ENCODE results near the gene XKR7.
A peak's percentile ranks its signal among the peaks of the same experiment; 100 is the strongest.
"Not testable (repeated sequence)": the region's sequence is repeated elsewhere in the genome, so short reads cannot be mapped to it uniquely, and the experiment has no call there.

XKR7 gene, protein sequence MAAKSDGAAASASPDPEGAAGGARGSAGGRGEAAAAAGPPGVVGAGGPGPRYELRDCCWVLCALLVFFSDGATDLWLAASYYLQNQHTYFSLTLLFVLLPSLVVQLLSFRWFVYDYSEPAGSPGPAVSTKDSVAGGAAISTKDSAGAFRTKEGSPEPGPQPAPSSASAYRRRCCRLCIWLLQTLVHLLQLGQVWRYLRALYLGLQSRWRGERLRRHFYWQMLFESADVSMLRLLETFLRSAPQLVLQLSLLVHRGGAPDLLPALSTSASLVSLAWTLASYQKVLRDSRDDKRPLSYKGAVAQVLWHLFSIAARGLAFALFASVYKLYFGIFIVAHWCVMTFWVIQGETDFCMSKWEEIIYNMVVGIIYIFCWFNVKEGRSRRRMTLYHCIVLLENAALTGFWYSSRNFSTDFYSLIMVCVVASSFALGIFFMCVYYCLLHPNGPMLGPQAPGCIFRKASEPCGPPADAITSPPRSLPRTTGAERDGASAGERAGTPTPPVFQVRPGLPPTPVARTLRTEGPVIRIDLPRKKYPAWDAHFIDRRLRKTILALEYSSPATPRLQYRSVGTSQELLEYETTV

DNA sequence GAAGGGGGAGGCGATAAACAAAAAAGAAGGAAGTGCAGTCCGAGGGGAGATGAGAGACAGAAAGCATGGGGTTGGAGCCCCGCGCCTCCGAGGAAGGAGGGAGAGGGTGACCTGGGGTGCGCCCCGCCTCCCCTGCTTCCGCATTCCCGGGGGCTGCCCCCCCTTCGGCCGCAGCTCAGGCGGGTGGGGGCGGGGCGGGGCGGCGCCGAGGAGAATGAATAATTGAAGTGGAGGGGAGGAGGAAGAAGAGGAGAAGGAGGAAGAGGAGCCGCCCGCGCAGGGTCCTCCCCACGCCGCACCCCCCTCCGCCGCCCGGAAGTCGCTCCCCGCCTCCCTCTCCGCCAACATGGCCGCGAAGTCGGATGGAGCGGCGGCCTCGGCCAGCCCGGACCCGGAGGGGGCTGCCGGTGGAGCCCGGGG lies at the start of gene XKR7:
Gene XKR7 (plus strand): TSS at position 322 of the 420 bp plus-strand sequence. CDS start 25 bp downstream, at position 347.
- DNase-seq = peak; percentile 38

GRCh38 chr20:31918466-31919105 lies 49.4 kb upstream of the XKR7 start:
- DNase-seq = no peak

DNA sequence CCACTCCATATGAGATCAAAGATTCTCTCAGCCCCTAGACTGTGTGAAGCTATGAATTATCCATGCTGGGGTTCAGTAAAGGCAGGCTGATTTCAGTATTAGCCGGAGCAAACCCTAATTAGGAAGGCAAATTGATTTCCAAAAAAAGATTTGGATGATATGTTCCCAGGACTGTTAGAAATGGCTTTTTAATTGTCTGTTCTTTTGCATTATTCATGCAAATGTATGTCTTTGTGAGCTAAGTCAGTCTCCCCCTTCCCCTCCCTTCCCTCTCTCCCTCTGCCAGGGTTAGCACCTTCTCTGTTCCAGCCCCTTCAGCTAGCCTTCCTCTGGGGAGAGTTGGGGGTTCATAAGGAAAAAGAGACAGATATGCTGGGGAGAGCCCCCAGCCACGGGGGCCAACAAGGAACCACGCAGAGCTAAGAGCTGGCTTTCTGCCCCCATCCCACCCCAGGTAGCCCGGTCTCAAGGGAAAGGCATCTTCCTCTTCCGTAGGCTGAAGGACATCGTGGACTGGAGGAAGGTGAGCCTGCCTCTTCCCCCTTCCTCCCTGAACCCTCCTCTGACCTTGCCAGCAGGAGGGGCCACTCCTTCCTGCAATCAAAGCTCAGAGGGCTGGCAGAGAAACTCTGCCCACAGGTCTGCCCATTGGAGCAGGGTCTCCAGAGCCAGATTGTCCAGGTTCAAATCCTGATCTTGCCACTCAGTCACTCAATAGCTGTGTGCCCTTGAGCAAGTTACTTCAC lies 48.4 kb upstream of the XKR7 start:
- no peak for DNase-seq

DNA sequence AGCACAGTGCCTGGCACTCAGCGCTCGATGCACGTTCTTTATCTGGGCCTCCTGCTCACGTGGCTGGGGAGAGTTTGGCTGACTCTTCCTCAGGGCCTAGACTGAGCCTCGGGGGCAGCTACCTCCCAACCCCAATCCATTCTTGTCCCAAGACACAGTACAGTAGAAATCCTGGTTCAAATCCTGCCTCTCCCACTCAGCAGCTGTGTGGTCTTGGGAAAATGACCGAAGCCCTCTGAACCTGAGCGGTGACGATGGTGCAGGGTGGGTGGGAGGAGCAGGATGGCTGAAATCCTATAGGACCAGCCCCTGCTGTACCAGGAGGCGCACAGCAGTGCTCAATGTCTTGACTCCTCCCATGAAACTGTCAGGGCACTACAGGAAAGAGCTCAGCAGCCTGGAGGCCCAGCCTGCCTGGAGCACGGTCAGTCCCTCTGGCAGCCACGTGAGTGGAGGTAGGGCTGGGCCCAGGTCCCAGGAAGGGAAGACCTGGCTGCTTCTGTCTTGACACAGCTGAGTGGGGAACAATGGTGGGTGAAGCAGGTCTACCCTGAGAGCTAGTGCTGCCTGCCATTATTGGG lies 47.6 kb upstream of the XKR7 start:
- DNase-seq = no peak

GRCh38 chr20:31921480-31921879 lies 46.5 kb upstream of the XKR7 start:
- DNase-seq = not testable (repeated sequence)

DNA sequence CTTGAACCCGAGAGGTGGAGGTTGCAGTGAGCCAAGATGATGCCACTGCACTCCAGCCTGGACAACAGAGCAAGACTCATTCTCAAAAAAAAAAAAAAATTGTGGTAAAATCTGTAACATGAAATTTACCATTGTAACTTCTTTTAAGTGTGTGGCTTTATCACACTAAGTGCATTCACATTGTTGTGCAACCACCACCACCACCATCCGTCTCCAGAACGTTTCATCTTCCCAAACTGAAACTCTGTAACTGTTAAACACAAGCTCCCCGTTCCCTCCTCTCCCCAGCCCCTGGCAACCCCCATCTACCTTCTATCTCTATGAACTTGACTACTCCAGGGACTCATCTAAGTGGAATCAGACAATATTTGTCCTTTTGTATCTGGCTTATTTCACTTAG lies 45.8 kb upstream of the XKR7 start:
- peak; percentile 33 for DNase-seq

- no peak for DNase-seq
Observed at GRCh38 chr20:31922588-31922987, 45.4 kb upstream of the XKR7 start.

GRCh38 chr20:31923388-31924331 lies 44.3 kb upstream of the XKR7 start:
- DNase-seq = no peak

DNA sequence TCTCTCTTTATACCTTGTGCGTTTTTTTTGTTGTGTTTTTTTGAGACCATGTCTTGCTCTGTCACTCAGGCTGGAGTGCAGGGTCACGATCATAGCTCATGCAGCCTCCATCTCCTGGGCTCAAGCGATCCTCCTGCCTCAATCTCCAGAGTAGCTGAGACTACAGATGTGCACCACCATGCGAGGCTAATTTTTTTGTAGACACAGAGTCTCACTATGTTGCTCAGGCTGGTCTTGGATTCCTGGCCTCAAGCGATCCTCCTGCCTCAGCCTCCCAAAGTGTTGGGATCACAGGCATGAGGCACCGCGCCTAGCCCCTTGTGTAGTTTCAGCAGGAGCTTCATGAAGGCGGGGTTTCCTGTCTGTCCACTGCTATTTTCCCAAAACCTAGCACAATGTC lies 43.4 kb upstream of the XKR7 start:
- no peak for DNase-seq

- no peak for DNase-seq
Observed at GRCh38 chr20:31925631-31926030, 42.3 kb upstream of the XKR7 start.

- DNase-seq = no peak
Observed at GRCh38 chr20:31926493-31926892, 41.5 kb upstream of the XKR7 start.

GRCh38 chr20:31927627-31928159 lies 40.3 kb upstream of the XKR7 start:
- no peak for DNase-seq

DNA sequence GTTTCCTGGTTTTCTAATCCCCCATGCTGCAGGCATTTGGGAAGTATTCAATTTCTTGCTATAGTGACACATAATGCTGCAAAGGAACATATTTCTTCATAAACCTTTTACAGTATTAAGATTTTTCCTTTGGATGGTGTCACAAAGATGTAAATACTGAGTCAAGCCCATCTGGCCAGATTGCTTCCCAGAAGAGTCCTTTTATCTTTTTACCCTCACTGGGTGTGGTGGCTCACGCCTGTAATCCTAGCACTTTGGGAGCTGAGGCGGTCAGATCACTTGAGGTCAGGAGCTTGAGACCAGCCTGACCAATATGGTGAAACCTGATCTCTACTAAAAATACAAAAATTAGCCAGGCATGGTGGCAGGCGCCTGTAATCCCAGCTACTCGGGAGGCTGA lies 38.3 kb upstream of the XKR7 start:
- not testable (repeated sequence) for DNase-seq

- peak; percentile 49 for DNase-seq
Observed at GRCh38 chr20:31930779-31931178, 37.2 kb upstream of the XKR7 start.

DNA sequence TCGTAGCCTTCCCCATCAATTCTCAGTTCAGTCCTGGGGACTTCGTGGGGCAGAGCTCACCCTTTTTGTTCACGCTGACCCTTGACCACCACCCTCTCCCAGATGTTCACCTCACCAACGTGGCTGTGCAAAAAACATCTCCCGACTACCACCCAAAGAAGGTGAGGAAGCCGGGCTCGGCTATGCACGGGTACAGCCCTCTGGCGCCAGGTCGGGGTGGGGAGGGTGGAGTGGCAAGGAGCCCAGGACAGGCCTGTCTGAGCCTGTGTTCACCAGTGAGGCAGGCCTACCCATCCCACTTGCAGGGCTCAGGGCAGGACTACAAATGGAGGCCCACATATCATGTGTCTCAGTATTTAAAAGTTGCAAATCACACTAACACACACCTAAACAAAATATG lies 34.3 kb upstream of the XKR7 start:
- DNase-seq = no peak

DNA sequence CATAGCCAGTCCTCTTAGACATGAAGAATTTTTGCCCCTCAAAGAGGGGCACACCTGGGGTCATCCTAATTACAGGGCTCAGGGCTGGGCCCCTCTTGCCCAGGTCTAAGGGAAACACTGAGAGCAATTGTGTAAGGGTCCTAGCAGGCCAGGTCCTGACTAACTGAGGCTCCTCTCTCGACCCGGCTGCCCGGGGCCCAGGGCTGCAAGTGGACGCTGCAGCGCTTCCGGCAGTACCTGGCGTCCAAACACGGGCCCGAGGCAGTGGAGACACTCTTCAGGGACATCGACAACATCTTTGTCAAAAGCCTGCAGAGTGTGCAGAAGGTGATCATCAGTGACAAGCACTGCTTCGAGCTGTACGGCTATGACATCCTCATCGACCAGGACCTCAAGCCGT lies 33.5 kb upstream of the XKR7 start:
- DNase-seq = no peak

DNA sequence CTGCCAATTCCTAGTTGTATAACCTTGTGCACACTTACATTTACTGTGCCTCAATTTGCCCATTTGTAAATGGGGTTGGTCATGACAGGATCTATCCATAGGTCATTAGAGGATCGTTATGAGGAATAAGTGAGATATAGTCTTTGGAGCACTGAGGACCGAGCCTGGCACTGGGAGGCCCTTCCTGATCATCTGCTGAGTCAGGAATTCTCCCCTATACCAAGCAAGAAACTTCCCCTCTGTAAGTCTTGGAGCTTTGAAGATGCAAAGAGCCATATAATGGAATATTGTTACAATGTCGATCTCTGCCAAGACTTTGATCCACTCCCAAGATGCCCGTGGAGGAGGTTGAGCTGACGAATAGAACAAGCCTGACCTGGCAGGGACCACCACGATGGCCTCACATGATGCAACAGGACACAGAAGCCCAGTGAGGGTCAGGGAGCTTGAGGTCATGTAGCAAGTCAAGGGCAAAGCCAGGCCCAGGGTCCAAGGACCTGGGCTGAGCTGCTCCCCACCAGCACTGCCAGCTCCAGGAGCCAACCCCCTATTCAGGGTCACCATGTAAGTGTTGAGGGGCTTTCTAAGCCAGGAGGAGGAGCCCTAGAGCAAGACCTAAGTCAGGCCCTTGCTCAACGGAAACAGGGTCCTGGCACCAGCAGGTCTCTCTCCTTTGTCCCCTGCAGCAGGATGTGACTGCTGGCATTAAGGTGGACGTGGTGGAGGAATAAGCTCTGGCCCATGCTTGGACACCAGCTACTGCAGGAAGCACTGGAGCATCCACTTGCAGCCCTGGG lies 32.8 kb upstream of the XKR7 start:
- no peak for DNase-seq

- DNase-seq = no peak
Observed at GRCh38 chr20:31936420-31936819, 31.5 kb upstream of the XKR7 start.

DNA sequence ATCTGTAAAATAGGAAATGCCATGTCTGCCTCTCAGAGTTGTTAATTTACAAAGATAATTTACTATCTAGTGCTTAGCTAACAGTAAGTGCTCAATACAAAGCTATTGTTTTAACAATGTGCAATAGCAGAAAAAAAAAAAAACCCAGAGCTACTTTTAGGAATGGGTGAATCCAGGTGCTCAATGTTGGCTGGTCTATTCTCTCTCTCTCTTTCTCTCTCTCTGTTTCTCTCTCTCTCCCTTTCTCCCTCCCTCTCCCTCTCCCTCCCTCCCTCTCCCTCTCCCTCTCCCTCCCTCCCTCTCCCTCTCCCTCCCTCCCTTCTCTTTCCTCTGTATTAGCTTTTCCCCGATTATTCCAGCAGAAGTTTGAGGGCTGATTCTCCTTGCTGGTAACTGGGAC lies 30.1 kb upstream of the XKR7 start:
- no peak for DNase-seq

- DNase-seq = no peak
Observed at GRCh38 chr20:31939661-31940060, 28.3 kb upstream of the XKR7 start.

DNA sequence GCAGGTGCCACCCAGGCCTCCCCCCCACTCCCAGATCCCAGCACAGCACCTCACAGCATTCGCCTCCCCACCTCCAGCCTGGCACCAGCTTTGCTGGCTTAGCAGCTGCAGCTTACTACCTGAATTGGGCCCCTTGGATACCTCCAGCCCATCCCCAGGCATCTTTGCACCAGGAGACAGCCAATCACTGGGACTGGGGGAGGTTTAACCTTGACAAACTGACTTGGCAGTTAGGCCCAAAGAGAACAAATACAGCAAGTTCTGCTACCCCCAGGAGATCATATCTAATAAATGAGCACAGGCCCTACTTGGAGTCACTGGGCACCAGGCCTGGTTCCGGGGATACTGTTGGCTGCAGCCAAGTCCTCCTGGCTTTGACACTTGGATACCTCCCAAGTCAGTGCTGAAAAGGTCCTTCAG lies 24.9 kb upstream of the XKR7 start:
- DNase-seq = no peak
